ENCODE measurements around the gene GHR.

The GHR gene

DNA sequence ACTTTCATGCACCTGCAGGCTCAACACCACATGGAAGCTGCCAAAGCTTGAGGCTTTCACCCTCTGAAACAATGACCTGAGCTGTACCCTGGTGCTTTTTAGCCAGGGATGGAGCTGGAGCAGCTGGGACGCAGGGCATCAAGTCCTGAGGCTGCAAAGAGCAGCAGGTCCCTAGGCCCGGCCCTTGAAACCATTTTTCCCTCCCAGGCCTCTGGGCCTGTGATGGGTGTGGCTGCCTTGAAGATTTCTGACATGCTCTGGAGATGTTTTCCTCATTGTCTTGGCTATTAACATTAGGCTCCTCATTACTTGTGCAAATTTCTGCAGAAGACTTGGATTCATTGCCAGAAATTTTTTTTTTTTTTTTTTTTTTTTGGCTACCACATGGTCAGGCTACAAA lies 30.3 kb upstream of the GHR start:
- no peak overlapping the region for H3K4me3 ChIP-seq (ENCODE audit: control insufficient read depth, low read depth, low read length)
- TF ChIP-seq, protein P1, sequence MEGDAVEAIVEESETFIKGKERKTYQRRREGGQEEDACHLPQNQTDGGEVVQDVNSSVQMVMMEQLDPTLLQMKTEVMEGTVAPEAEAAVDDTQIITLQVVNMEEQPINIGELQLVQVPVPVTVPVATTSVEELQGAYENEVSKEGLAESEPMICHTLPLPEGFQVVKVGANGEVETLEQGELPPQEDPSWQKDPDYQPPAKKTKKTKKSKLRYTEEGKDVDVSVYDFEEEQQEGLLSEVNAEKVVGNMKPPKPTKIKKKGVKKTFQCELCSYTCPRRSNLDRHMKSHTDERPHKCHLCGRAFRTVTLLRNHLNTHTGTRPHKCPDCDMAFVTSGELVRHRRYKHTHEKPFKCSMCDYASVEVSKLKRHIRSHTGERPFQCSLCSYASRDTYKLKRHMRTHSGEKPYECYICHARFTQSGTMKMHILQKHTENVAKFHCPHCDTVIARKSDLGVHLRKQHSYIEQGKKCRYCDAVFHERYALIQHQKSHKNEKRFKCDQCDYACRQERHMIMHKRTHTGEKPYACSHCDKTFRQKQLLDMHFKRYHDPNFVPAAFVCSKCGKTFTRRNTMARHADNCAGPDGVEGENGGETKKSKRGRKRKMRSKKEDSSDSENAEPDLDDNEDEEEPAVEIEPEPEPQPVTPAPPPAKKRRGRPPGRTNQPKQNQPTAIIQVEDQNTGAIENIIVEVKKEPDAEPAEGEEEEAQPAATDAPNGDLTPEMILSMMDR (IDR thresholded peaks at IDR 0.05; ENCODE audit: control insufficient read depth, insufficient read depth, low read depth, low read length, missing control alignments) = no peak
- no peak for DNase-seq (ENCODE audit: low read depth)

DNA sequence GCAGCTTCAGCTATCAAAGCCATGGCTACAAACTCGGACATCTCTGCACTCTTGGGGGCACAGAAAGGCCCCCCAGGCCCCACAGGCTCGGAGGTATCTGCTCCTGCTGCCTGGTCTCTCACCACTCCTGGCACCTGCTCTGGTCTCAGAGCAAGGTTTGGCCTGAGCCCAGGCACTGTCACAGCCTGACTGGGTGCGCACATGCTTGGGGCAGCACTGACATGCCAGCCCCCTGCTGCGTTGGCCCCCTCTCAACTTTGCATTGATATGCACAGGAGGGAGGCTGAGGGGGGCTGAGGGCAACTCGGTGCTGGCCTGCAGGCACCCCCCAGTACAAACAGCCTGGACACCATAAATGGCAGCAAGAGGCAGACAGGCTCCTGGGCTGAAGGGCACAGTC lies 27.1 kb upstream of the GHR start:
- no peak overlapping the region for H3K4me3 ChIP-seq (ENCODE audit: control insufficient read depth, low read depth, low read length)
- TF ChIP-seq, protein P1 (IDR thresholded peaks at IDR 0.05; ENCODE audit: control insufficient read depth, insufficient read depth, low read depth, low read length, missing control alignments) = no peak
- no peak for DNase-seq (ENCODE audit: low read depth)

DNA sequence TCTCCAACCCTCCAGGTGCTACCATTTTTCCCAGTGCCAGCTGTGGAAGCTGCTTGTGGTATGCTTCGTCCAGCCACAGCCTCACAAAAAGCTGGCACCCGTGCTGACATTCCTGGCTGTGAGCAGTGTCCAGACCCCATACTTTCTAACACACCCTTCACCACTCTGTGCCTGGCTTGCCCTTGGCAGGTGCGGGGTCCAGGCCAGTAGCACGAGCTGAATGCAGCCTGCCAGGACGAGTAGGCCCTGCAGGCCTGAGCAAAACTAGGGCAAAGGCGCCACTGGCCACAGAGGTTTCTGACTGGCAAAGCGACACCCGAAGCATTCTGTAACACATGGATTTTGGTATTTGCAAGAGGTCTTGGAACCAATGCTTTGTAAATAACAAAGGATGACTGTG lies 26.0 kb upstream of the GHR start:
- TF ChIP-seq, protein P1 (IDR thresholded peaks at IDR 0.05; ENCODE audit: control insufficient read depth, insufficient read depth, low read depth, low read length, missing control alignments) = no peak
- DNase-seq (ENCODE audit: low read depth) = no peak
- no peak overlapping the region for H3K4me3 ChIP-seq (ENCODE audit: control insufficient read depth, low read depth, low read length)

DNA sequence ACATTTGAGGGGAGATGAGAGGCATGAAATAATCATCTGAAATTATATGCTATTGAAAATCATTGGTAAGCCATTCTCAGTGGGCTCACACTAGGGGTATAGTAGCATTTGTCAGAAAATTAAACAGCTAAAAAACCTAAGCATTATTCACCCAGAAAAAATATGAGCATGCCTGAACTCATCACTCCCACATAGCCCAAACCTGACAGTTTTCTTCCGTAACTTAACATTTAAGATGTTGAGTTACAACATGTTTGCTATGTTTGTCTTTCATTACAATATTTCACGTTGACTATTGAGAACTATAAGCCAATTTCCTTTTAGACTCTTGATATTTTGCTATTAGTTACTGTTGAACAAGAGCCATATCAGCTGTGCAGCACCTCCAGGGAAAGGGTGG lies 23.5 kb upstream of the GHR start:
- DNase-seq (ENCODE audit: low read depth) = no peak
- no peak overlapping the region for H3K4me3 ChIP-seq (ENCODE audit: control insufficient read depth, low read depth, low read length)
- TF ChIP-seq, protein P1 (IDR thresholded peaks at IDR 0.05; ENCODE audit: control insufficient read depth, insufficient read depth, low read depth, low read length, missing control alignments) = no peak

DNA sequence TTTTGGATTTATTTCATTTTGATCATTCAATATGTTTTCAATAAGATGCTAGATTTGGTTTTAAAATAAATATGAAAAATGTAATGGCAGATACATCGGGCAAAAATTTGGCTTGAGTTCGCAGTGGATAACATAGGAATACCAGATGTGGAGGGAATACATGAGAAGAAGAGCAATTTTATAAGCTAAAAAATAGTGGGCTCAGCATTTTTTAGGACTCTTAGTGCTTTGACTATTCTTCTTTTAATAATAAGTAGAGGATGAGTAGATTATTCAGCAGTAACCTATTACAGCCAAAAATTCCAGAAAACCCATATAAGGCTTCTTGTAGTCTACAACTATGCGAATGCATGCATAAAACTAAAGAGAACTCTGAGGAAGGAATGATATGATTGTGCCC lies 22.8 kb upstream of the GHR start:
- TF ChIP-seq, protein P1 (IDR thresholded peaks at IDR 0.05; ENCODE audit: control insufficient read depth, insufficient read depth, low read depth, low read length, missing control alignments) = no peak
- DNase-seq (ENCODE audit: low read depth) = no peak
- no peak overlapping the region for H3K4me3 ChIP-seq (ENCODE audit: control insufficient read depth, low read depth, low read length)

DNA sequence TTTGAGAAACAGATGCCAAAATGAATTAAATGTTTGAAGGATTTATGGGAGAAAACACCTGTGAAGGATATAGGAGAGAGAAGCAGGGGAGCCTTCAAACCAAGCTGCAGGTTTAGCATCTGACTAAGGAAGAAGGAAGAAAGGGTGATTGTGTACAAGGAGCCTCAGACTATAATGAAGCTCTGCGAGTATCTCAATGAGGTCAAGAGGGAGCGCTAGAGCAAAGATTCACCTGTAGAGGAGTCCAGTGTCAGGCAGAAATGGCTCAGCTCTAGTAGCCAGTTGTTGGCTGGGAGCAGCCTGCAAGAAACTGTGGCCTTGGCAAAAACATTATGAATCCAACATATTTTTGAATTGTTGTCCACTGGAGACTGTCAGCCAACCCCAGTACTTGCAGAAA lies 20.0 kb upstream of the GHR start:
- no peak overlapping the region for H3K4me3 ChIP-seq (ENCODE audit: control insufficient read depth, low read depth, low read length)
- DNase-seq (ENCODE audit: low read depth) = no peak
- TF ChIP-seq, protein P1 (IDR thresholded peaks at IDR 0.05; ENCODE audit: control insufficient read depth, insufficient read depth, low read depth, low read length, missing control alignments) = no peak

DNA sequence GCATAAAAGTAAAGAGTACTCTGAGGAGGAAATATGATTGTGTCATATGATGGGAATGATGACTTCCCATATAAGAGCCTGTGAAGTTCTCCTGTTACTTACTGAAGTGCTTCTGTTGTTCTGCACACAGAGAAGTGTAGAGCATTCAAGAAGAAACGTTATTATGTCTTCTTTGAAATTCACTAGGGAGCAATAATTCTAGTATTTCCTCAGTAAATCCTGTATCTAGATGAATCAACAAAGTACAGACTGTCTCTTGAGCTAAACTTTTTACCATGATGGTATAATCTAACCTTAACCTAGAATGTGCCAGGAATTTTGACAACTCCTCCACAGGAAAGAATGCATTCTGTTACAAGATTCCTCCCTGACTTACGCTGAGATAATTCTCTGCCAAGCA lies 18.9 kb upstream of the GHR start:
- DNase-seq (ENCODE audit: low read depth) = no peak
- TF ChIP-seq, protein P1 (IDR thresholded peaks at IDR 0.05; ENCODE audit: control insufficient read depth, insufficient read depth, low read depth, low read length, missing control alignments) = no peak
- H3K4me3 ChIP-seq (ENCODE audit: control insufficient read depth, low read depth, low read length) = no peak overlapping the region
